Cortex of kidney (tissue), 1 donor: ENCODE measurements around the gene GOLGA6L2.
"Not testable (repeated sequence)": the region's sequence is repeated elsewhere in the genome, so short reads cannot be mapped to it uniquely, and the experiment has no call there.

Source experiments
- DNase-seq: peaks from one replicate; lab custom pipeline; 2025; lab: John Stamatoyannopoulos, UW

Gene GOLGA6L2

GRCh38 chr15:23447107-23447500 is at the start of gene GOLGA6L2:
GOLGA6L2 (minus strand) TSS chr15:23447243; CDS start chr15:23447181, 62 bp downstream.
- no peak for DNase-seq

- no peak for DNase-seq
Observed at GRCh38 chr15:23484870-23485269, 37.8 kb upstream of the GOLGA6L2 start.

- no peak for DNase-seq
Observed at GRCh38 chr15:23483821-23484299, 36.8 kb upstream of the GOLGA6L2 start.

GRCh38 chr15:23482764-23483489 is 35.9 kb upstream of the GOLGA6L2 start:
- DNase-seq, result no peak

GRCh38 chr15:23482228-23482627 is 35.2 kb upstream of the GOLGA6L2 start:
- no peak for DNase-seq

- no peak for DNase-seq
Observed at GRCh38 chr15:23477920-23478319, 30.9 kb upstream of the GOLGA6L2 start.

- DNase-seq, result no peak
Observed at GRCh38 chr15:23472678-23473077, 25.6 kb upstream of the GOLGA6L2 start.

GRCh38 chr15:23472033-23472432 is 25.0 kb upstream of the GOLGA6L2 start:
- no peak for DNase-seq

GRCh38 chr15:23467110-23467600 is 20.1 kb upstream of the GOLGA6L2 start:
- no peak for DNase-seq

- no peak for DNase-seq
Observed at GRCh38 chr15:23457890-23458289, 10.8 kb upstream of the GOLGA6L2 start.

- DNase-seq, result no peak
Observed at GRCh38 chr15:23446215-23447106, 582 bp downstream of the GOLGA6L2 start.

GRCh38 chr15:23444269-23444668 is 2.8 kb downstream of the GOLGA6L2 start:
- DNase-seq, result no peak

GRCh38 chr15:23441204-23441603 is 5.8 kb downstream of the GOLGA6L2 start:
- no peak for DNase-seq

- DNase-seq, result no peak
Observed at GRCh38 chr15:23440596-23440995, 6.4 kb downstream of the GOLGA6L2 start.

GRCh38 chr15:23439513-23439912 is 7.5 kb downstream of the GOLGA6L2 start:
- no peak for DNase-seq

GRCh38 chr15:23438816-23439466 is 8.1 kb downstream of the GOLGA6L2 start:
- no peak for DNase-seq

GRCh38 chr15:23437673-23438072 is 9.4 kb downstream of the GOLGA6L2 start:
- no peak for DNase-seq

GRCh38 chr15:23437146-23437545 is 9.9 kb downstream of the GOLGA6L2 start:
- no peak for DNase-seq

GRCh38 chr15:23436421-23436820 is 10.6 kb downstream of the GOLGA6L2 start:
- DNase-seq, result no peak

GRCh38 chr15:23434699-23435098 is 12.3 kb downstream of the GOLGA6L2 start:
- not testable (repeated sequence) for DNase-seq

GRCh38 chr15:23425327-23425726 is 21.7 kb downstream of the GOLGA6L2 start:
- DNase-seq, result not testable (repeated sequence)
